ENCODE data around the gene GHRHR. TPM values are rescaled to one million over a fixed set of nuclear protein-coding genes. Genes with fewer than 3 reads are reported as not detected.

GHRHR gene
- polyA plus RNA-seq, 1 experiment, result not detected

DNA sequence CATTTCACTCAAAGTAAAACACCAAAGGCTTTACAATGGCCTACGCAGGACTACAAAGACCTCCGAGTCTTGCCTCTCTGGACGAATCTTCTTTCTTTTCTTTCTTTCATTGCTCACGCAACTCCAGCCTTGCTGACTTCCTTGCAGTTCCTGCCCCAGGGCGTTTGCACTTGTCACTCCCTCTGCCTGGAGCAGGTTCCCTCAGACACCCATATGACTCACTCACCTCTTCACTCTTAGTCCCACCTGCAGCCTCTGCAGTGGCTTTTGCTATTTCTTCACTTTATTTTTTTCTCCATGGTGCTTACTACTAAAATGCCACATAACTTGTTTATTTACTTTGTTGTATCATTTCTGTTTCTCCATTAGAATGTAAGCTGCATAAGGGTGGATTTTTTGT is 33.1 kb downstream of the GHRHR start:
- TF ChIP-seq, protein P1, sequence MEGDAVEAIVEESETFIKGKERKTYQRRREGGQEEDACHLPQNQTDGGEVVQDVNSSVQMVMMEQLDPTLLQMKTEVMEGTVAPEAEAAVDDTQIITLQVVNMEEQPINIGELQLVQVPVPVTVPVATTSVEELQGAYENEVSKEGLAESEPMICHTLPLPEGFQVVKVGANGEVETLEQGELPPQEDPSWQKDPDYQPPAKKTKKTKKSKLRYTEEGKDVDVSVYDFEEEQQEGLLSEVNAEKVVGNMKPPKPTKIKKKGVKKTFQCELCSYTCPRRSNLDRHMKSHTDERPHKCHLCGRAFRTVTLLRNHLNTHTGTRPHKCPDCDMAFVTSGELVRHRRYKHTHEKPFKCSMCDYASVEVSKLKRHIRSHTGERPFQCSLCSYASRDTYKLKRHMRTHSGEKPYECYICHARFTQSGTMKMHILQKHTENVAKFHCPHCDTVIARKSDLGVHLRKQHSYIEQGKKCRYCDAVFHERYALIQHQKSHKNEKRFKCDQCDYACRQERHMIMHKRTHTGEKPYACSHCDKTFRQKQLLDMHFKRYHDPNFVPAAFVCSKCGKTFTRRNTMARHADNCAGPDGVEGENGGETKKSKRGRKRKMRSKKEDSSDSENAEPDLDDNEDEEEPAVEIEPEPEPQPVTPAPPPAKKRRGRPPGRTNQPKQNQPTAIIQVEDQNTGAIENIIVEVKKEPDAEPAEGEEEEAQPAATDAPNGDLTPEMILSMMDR (IDR thresholded peaks at IDR 0.05; ENCODE audit: low read depth, low read length), result no peak
- H3K27me3 ChIP-seq (ENCODE audit: control insufficient read depth, insufficient read depth, low read length), result peaks cover 4% of the 10 kb centered on the region
- ChIA-PET CTCF (interaction anchor here (1.9 kb wide), 1 partner anchor 14 kb away, joined by 9 read pairs; no protein-coding TSS in a partner anchor), POLR2A (no interaction called here)
- H3K27ac ChIP-seq (ENCODE audit: low read depth, low read length), result no peak overlapping the region
- peaks cover 10% of the 10 kb centered on the region for H3K9me3 ChIP-seq (ENCODE audit: control insufficient read depth, insufficient read depth, low read length)
- no peak overlapping the region for H3K4me3 ChIP-seq (ENCODE audit: low read depth, low read length)
- no peak for DNase-seq (ENCODE audit: low read depth, low spot score)

DNA sequence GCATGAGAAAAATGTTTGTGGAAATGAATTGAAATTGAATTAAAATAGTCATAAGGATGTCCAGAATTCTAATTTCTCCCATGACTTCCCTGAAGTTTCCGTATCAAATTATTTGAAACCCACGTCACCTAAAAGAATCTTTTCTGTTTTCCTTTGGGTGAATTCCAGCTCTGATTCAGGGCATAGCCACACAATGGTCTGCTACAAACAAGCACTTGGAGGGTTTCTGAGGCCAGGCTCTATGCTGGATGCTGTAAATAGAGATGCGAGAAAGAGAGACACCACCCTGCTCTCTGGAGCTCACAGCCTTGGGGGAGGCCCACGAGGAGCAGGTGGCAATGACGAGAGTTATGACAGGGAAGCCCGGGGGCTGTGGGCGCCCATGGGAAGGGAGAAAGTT is 33.6 kb downstream of the GHRHR start:
- peaks cover 4% of the 10 kb centered on the region for H3K27me3 ChIP-seq (ENCODE audit: control insufficient read depth, insufficient read depth, low read length)
- TF ChIP-seq, protein P1 (IDR thresholded peaks at IDR 0.05; ENCODE audit: low read depth, low read length), result no peak
- DNase-seq (ENCODE audit: low read depth, low spot score), result no peak
- no peak overlapping the region for H3K27ac ChIP-seq (ENCODE audit: low read depth, low read length)
- no peak overlapping the region for H3K4me3 ChIP-seq (ENCODE audit: low read depth, low read length)
- ChIA-PET POLR2A (no interaction called here), CTCF (interaction anchor here (1.9 kb wide), 1 partner anchor 14 kb away, joined by 9 read pairs; no protein-coding TSS in a partner anchor)
- H3K9me3 ChIP-seq (ENCODE audit: control insufficient read depth, insufficient read depth, low read length), result peaks cover 10% of the 10 kb centered on the region

DNA sequence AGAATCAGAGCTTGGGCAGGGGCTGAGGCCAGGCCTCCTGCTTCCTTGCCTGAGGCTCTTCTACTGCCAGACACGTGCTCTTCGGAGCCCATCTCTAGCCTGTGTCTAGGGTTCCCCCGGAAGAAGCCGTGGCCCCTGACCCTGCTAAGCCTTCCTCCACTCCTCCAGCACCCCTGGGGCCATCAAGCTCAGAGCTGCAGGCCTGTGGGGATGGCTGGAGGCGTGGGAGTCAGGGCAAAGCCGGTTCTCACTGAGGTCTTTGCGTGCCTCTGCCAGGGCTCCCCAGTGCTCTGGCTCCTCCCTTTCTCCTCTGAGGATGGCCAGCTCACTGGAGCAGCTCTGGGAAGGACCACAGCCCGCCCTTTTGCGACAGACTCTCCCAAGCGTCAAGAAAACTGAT is 34.4 kb downstream of the GHRHR start:
- TF ChIP-seq, protein P1 (IDR thresholded peaks at IDR 0.05; ENCODE audit: low read depth, low read length), result no peak

DNA sequence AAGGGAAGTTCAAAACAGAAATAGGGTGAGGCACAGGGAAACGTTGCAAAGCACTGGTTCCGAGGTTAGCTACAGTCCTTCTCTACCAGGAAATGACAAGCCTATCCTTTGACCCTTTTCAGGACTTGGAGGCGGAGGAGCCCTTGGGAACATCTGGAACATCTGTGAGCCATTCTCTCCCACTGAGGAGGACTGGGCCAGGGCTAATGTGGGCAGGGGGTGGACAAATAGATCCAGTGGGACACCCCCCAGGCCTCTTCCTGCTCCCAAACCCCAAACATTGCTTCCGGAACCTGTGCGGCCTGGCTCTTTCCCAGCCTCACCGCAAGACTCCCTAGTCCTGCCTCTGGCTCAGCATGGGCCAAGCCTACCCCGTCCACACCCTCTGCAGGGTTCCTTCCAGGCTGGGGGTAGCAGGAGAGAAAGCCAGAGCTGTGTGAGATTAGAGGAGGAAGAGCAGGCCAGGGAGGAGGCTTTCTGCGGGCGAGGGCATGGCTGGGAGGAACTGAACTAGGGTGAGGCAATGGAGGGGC is 36.5 kb downstream of the GHRHR start:
- POLR2A ChIA-PET, result no interaction called here
- H3K27ac ChIP-seq (ENCODE audit: low read depth, low read length), result no peak overlapping the region

More for the DNA sequence above, 34.4 kb downstream of the GHRHR start:
- Histone ChIP-seq H3K27me3 (ENCODE audit: control insufficient read depth, insufficient read depth, low read length) (peaks cover 4% of the 10 kb centered on the region), H3K9me3 (ENCODE audit: control insufficient read depth, insufficient read depth, low read length) (peaks cover 10% of the 10 kb centered on the region), H3K27ac (ENCODE audit: low read depth, low read length) (no peak overlapping the region), H3K4me3 (ENCODE audit: low read depth, low read length) (no peak overlapping the region)
- POLR2A ChIA-PET, result no interaction called here
- DNase-seq (ENCODE audit: low read depth, low spot score), result no peak
- CTCF ChIA-PET, result interaction anchor here (1.9 kb wide), 1 partner anchor 15 kb away, joined by 9 read pairs; no protein-coding TSS in a partner anchor

DNA sequence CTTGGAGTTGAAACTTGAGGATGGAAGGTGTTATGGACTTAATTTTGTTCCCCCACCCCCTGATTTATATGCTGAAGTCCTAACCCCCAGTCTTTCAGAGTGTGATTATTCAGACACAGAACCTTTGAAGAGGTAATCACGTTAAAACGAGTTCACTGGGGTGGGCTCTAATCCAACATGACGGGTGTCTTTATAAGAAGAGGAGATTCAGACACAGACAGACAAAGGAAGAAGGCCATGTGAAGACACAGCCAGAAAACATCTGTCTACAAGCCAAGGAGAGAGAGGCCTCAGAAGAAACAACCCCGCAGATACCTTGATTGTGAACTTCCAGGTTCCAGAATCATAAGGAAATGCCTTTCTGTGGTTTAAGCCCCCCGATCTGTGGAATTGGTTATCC is 37.0 kb downstream of the GHRHR start:
- POLR2A ChIA-PET, result no interaction called here
- CTCF ChIA-PET, result no interaction called here
- TF ChIP-seq, protein P1 (IDR thresholded peaks at IDR 0.05; ENCODE audit: low read depth, low read length), result no peak

More for the DNA sequence above, 36.5 kb downstream of the GHRHR start:
- CTCF ChIA-PET, result no interaction called here
- Histone ChIP-seq H3K4me3 (ENCODE audit: low read depth, low read length) (no peak overlapping the region), H3K9me3 (ENCODE audit: control insufficient read depth, insufficient read depth, low read length) (no peaks in the 10 kb centered on the region; the same call in 1 of the 2 replicates), H3K27me3 (ENCODE audit: control insufficient read depth, insufficient read depth, low read length) (peaks cover 4% of the 10 kb centered on the region)
- no peak for DNase-seq (ENCODE audit: low read depth, low spot score)
- TF ChIP-seq, protein P1 (IDR thresholded peaks at IDR 0.05; ENCODE audit: low read depth, low read length), result no peak

More for the DNA sequence above, 37.0 kb downstream of the GHRHR start:
- Histone ChIP-seq H3K4me3 (ENCODE audit: low read depth, low read length) (no peak overlapping the region), H3K27ac (ENCODE audit: low read depth, low read length) (no peak overlapping the region), H3K9me3 (ENCODE audit: control insufficient read depth, insufficient read depth, low read length) (no peaks in the 10 kb centered on the region; the same call in 1 of the 2 replicates), H3K27me3 (ENCODE audit: control insufficient read depth, insufficient read depth, low read length) (peaks cover 5% of the 10 kb centered on the region)
- DNase-seq (ENCODE audit: low read depth, low spot score), result no peak

All from AG04450 (cell line).